CD14-positive monocyte (primary cell): ENCODE data around the gene MAMLD1. TPM values are rescaled to one million over a fixed set of nuclear protein-coding genes. Genes with fewer than 3 reads are reported as not detected.

Source experiments
- DNase-seq, 3 donors: peaks; one replicate each; pipeline ENCODE4 v3.0.0-alpha.2; 2011 to 2022
- H2AFZ ChIP-seq: 2 replicates; pipeline ENCODE4 v1.6.0; 2012; ENCODE audit warnings: mild to moderate bottlenecking, low read depth, low read length, inconsistent platforms; ENCODE audit not compliant: insufficient read depth, poor library complexity, severe bottlenecking
- H3K27ac ChIP-seq, 2 donors: 1 replicate in 1 of 2; 2 replicates in 1 of 2; pipeline ENCODE4 v1.5.1; 2012 to 2013; ENCODE audit warnings: low read length in 2 of 2, control low read depth in 1 of 2, inconsistent platforms in 1 of 2, low read depth in 1 of 2, mild to moderate bottlenecking in 1 of 2
- H3K27me3 ChIP-seq, 2 donors: one replicate each; pipeline versions ENCODE4 v1.6.0 to v1.6.1; 2011 to 2013; ENCODE audit warnings: low read length in 2 of 2; ENCODE audit not compliant: control insufficient read depth in 2 of 2, insufficient read depth in 2 of 2
- H3K36me3 ChIP-seq, 2 donors: replicated peaks in 1 of 2; 1 replicate in 1 of 2; 2 replicates in 1 of 2; pipeline versions ENCODE4 v1.5.1 to v1.6.1; 2012 to 2013; ENCODE audit warnings: low read length in 2 of 2, control low read depth in 1 of 2, inconsistent platforms in 1 of 2, mild to moderate bottlenecking in 1 of 2; ENCODE audit not compliant: insufficient read depth in 2 of 2, control insufficient read depth in 1 of 2
- H3K4me1 ChIP-seq, 2 donors: 1 replicate in 1 of 2; 2 replicates in 1 of 2; pipeline versions ENCODE4 v1.5.1 to v1.6.1; 2012 to 2013; ENCODE audit warnings: low read length in 2 of 2, control low read depth in 1 of 2, inconsistent platforms in 1 of 2, mild to moderate bottlenecking in 1 of 2, moderate library complexity in 1 of 2; ENCODE audit not compliant: insufficient read depth in 2 of 2, control insufficient read depth in 1 of 2
- H3K4me2 ChIP-seq: replicated peaks from 2 replicates; pipeline ENCODE3; 2012; ENCODE audit warnings: low read length, moderate library complexity, mild to moderate bottlenecking; ENCODE audit not compliant: poor library complexity, severe bottlenecking; ENCODE audit errors: extremely low read depth
- H3K4me3 ChIP-seq, 3 experiments: fragments of 200-600 bp in 1 of 3; sonication (generic) in 1 of 3; replicated peaks in 1 of 3; 1 replicate in 2 of 3; 2 replicates in 1 of 3; pipeline ENCODE4 v1.5.1; 2011 to 2013; ENCODE audit warnings: low read length in 3 of 3, mild to moderate bottlenecking in 3 of 3, control low read depth in 2 of 3, low read depth in 2 of 3, inconsistent platforms in 1 of 3, moderate library complexity in 1 of 3
- H3K79me2 ChIP-seq: 2 replicates; pipeline ENCODE4 v1.6.0; 2012; ENCODE audit warnings: mild to moderate bottlenecking, control low read depth, inconsistent platforms, low read length, moderate library complexity; ENCODE audit not compliant: insufficient read depth
- H3K9ac ChIP-seq: 2 replicates; pipeline ENCODE4 v1.6.0; 2017; ENCODE audit warnings: low read length, mild to moderate bottlenecking; ENCODE audit not compliant: insufficient read depth, poor library complexity, severe bottlenecking
- H3K9me3 ChIP-seq, 2 donors: replicated peaks in 1 of 2; 1 replicate in 1 of 2; 2 replicates in 1 of 2; pipeline versions ENCODE4 v1.5.1 to v1.6.1; 2012 to 2013; ENCODE audit warnings: low read length in 2 of 2, control low read depth in 1 of 2; ENCODE audit not compliant: control insufficient read depth in 1 of 2, insufficient read depth in 1 of 2
- H4K20me1 ChIP-seq: 2 replicates; pipeline ENCODE4 v1.6.0; 2012; ENCODE audit warnings: mild to moderate bottlenecking, low read length, control low read depth, moderate library complexity; ENCODE audit not compliant: insufficient read depth
- H3K27ac Mint-ChIP-seq, 7 donors: one replicate each; pipeline ENCODE4 v1.8.0; 2020; ENCODE audit warnings: mild to moderate bottlenecking in 7 of 7, mixed read lengths in 7 of 7, moderate library complexity in 6 of 7, inconsistent platforms in 2 of 7
- H3K27me3 Mint-ChIP-seq, 3 donors: one replicate each; pipeline ENCODE4 v1.8.0; 2021 to 2022; ENCODE audit warnings: low read depth in 3 of 3, mild to moderate bottlenecking in 3 of 3, mixed read lengths in 3 of 3, moderate library complexity in 3 of 3, inconsistent platforms in 1 of 3
- H3K36me3 Mint-ChIP-seq, 2 donors: one replicate each; pipeline ENCODE4 v1.8.0; 2020; ENCODE audit warnings: mixed read lengths in 2 of 2, inconsistent platforms in 1 of 2, mild to moderate bottlenecking in 1 of 2
- H3K4me1 Mint-ChIP-seq: one replicate; pipeline ENCODE4 v1.8.0; 2020; ENCODE audit warnings: mild to moderate bottlenecking, mixed read lengths
- H3K4me3 Mint-ChIP-seq, 2 donors: one replicate each; pipeline ENCODE4 v1.8.0; 2020; ENCODE audit warnings: mild to moderate bottlenecking in 2 of 2, mixed read lengths in 2 of 2, moderate library complexity in 1 of 2
- H3K9me3 Mint-ChIP-seq, 7 donors: one replicate each; pipeline ENCODE4 v1.8.0; 2020 to 2022; ENCODE audit warnings: mixed read lengths in 7 of 7, mild to moderate bottlenecking in 6 of 7, moderate library complexity in 6 of 7, inconsistent platforms in 2 of 7
- WGBS: methylation state at CpG from one replicate; pipeline ENCODE4 v1.1.5; 2013; ENCODE audit warnings: missing lambda C conversion rate; ENCODE audit not compliant: insufficient coverage; 5-methylcytosine and 5-hydroxymethylcytosine counted together
- intact Hi-C, 2 donors: fragments of 100-400 bp; cut with micrococcal nuclease; formaldehyde crosslinking; loops; one replicate each; pipeline versions ENCODE4 v1.15.0 to v1.15.1; 2023
- polyA plus RNA-seq, 3 donors: library from polyadenylated mRNA; depleted of rRNA in 1 of 3; unstranded in 2 of 3; stranded (reverse) in 1 of 3; fragments of 300-500 nt in 2 of 3; fragments of >200 nt in 1 of 3; fragmentation: Illumina TruSeq in 2 of 3; gene quantifications; 1 replicate in 2 of 3; 2 replicates in 1 of 3; pipeline ENCODE4 v1.2.3, GENCODE V29; 2012 to 2021
- TF ChIP-seq, protein P1 (sequence below): fragments of 200-600 bp; IDR thresholded peaks from one replicate; pipeline ENCODE4 v1.8.0; 2022; ENCODE audit warnings: antibody characterized with exemption, mild to moderate bottlenecking

The MAMLD1 gene
- polyA plus RNA-seq, 3 donors, result not detected

DNA sequence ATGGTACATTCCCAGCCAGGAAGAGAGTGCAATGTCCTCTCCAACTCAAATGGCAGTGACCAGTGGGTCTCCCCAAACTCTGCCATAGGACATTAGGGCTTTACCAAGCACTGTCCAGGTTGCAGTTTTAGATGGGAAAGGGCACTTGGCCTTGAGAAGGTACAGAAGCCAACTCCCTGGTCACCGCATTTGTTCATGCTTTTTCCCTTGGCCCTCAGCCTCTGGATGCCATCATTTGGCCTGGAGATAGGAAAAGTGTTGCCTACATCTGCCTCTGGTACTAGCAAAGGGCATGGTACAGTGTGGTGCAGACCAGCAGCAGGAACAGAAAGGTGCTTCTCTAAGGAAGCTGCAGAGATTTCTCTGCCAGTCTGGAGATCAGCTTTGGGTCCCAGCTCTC, 93.8 kb downstream of the MAMLD1 start:
- Histone ChIP-seq H2AFZ (no peak overlapping the region), H3K27me3 (no peaks in the 10 kb centered on the region), H3K4me2 (no peak overlapping the region), H3K36me3 (no peaks in the 10 kb centered on the region), H3K4me1 (no peaks in the 10 kb centered on the region), H3K9ac (no peak overlapping the region), H3K4me3 (no peak overlapping the region), H4K20me1 (no peaks in the 10 kb centered on the region), H3K79me2 (no peaks in the 10 kb centered on the region), H3K9me3 (no peaks in the 10 kb centered on the region), H3K27ac (no peak overlapping the region)
- no peaks in the 10 kb centered on the region for H3K9me3 Mint-ChIP-seq
- WGBS, result 100% methylated on average over 1 of the region's 1 CpG
- no peak for DNase-seq
- TF ChIP-seq, protein P1, sequence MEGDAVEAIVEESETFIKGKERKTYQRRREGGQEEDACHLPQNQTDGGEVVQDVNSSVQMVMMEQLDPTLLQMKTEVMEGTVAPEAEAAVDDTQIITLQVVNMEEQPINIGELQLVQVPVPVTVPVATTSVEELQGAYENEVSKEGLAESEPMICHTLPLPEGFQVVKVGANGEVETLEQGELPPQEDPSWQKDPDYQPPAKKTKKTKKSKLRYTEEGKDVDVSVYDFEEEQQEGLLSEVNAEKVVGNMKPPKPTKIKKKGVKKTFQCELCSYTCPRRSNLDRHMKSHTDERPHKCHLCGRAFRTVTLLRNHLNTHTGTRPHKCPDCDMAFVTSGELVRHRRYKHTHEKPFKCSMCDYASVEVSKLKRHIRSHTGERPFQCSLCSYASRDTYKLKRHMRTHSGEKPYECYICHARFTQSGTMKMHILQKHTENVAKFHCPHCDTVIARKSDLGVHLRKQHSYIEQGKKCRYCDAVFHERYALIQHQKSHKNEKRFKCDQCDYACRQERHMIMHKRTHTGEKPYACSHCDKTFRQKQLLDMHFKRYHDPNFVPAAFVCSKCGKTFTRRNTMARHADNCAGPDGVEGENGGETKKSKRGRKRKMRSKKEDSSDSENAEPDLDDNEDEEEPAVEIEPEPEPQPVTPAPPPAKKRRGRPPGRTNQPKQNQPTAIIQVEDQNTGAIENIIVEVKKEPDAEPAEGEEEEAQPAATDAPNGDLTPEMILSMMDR, result no peak
- H3K4me1 Mint-ChIP-seq, result peaks cover 3% of the 10 kb centered on the region
- intact Hi-C loops, result no loop called here
- peaks cover 0 to 2% (median 2%) of the 10 kb centered on the region in 3 donors for H3K27me3 Mint-ChIP-seq
- H3K4me3 Mint-ChIP-seq, result no peak overlapping the region
- H3K36me3 Mint-ChIP-seq, result no peaks in the 10 kb centered on the region
- no peak overlapping the region for H3K27ac Mint-ChIP-seq

DNA sequence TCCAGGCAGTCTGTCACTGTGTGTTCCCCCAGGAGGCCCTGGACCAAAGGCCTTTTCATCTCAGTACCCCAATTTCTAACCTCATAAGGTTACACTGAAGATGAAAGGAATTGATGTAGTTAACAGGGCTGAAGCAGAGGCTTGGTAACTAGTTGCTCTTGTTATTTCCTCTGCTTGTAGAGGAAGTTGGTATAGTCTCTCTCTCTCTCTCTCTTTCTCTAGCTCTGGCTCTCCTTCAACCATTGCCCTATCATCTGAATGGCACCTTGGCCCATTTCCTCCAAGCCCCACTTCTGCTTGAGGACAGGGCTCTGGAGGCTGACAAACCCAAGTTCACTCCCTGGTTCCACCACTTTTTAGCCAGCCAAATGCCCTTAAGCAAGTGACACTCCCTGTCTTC, 96.1 kb downstream of the MAMLD1 start:
- peak overlapping the region in 1 of 7 donors; percentile 31 for H3K27ac Mint-ChIP-seq

More for the DNA sequence above, 96.1 kb downstream of the MAMLD1 start:
- no peak overlapping the region for H3K27ac ChIP-seq
- peaks cover 0 to 3% (median 2%) of the 10 kb centered on the region in 3 donors for H3K27me3 Mint-ChIP-seq
- no peaks in the 10 kb centered on the region for H3K79me2 ChIP-seq
- no peaks in the 10 kb centered on the region for H3K4me1 ChIP-seq
- H3K36me3 ChIP-seq, result no peaks in the 10 kb centered on the region
- intact Hi-C loops, result no loop called here
- no peak overlapping the region for H3K4me2 ChIP-seq
- H3K9me3 ChIP-seq, result no peaks in the 10 kb centered on the region
- H3K4me3 Mint-ChIP-seq, result no peak overlapping the region
- no peaks in the 10 kb centered on the region for H3K36me3 Mint-ChIP-seq
- H3K4me1 Mint-ChIP-seq, result peaks cover 3% of the 10 kb centered on the region
- H3K27me3 ChIP-seq, result no peaks in the 10 kb centered on the region
- H3K4me3 ChIP-seq, result no peak overlapping the region
- no peaks in the 10 kb centered on the region for H4K20me1 ChIP-seq
- no peak for DNase-seq
- TF ChIP-seq, protein P1, result no peak
- no peak overlapping the region for H2AFZ ChIP-seq
- no peaks in the 10 kb centered on the region for H3K9me3 Mint-ChIP-seq
- H3K9ac ChIP-seq, result no peak overlapping the region
